LoVo (cell line): Measurements from ENCODE around the gene CPNE9.

Experiments used
- DNase-seq: peaks from one replicate; pipeline ENCODE4 v3.0.0-alpha.2; 2016; ENCODE audit warnings: low spot score

The CPNE9 gene

GRCh38 chr3:9686703-9687102, 16.9 kb upstream of the CPNE9 start:
- no peak for DNase-seq

DNA sequence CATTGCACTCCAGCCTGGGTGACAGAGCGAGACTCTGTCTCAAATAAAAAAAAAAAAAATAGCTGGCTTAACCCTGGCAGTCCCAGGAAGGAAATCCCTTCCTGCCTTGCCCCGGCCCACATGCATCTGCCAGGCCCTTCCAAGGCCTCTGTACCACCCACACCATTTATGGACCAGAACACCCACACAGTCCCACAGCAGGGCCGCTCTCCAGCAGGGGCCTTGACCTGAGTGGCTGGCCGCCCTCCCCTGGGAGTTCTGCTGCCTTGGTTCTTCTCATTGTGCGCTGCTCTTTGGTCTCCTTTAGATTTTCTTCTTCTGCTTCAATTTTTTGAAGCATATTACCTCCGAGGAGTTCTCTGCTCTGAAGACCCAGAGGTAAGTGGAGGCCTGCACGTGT, 16.1 kb upstream of the CPNE9 start:
- DNase-seq: no peak

- DNase-seq: no peak
These were observed 14.7 kb upstream of the CPNE9 start for GRCh38 chr3:9688961-9689360.

DNA sequence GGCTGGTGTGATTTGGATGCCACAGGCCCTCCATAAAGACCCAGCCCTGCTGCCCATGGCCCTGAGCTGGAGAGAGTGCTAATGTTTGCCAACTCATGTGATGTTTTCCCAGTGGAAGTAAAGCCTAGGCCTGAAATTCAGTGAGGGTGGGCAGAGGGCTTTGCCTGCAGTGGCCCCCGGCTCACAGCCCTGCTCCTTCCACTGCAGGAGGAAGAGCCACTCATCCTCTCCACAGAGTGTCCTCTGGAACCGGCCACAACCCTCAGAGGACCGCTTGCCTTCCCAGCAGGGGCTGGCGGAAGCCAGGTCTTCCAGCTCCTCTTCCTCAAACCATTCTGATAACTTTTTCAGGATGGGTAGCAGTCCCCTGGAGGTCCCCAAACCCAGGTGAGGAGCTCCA, 13.9 kb upstream of the CPNE9 start:
- no peak for DNase-seq

DNA sequence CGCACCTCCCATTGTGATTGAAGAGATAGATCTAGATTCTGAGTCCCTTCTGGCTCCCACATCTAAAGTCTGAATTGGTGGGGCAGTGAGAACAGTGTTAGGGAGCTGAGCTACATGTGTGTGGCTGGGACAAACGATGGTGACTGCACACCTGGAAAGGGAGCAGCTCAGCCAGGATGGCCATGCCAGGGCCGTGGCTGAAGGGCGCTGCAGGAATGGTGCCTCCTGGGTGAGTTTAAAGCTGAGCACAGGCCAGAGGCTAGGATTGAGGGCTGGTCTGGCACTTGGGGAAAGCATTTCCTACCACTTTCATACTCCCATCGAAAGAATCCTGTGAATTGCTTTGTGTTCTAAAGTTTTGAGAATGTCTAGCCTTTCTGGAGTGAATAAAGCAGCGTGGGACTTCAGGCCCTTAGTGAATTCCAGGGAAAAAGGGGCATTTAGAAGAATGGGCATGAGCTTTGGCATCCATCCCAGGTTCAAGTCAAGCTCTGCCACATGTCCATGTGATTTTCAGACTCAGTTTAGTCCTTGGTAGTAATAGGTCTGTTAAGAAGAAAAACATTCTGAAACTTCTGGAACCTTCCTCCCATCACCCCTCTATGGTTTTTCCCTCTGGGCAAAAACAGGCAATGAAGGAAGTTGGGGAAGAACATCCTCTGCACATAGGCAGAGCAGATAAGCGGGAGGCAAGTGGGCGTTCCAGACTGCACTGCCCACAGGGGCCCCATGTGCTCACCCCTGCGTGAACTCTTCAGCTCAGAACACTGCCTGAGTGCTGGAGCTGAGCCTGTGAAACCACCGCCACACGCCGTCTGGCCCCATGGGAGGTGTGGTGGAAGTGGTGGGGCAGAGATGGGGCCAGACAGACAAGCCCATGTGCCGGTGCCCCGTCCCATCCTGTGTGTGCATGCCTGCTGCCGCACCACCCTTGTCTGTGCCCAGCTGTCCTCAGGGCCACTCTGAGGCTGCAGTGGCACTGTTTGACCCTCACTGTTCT, 12.9 kb upstream of the CPNE9 start:
- no peak for DNase-seq

DNA sequence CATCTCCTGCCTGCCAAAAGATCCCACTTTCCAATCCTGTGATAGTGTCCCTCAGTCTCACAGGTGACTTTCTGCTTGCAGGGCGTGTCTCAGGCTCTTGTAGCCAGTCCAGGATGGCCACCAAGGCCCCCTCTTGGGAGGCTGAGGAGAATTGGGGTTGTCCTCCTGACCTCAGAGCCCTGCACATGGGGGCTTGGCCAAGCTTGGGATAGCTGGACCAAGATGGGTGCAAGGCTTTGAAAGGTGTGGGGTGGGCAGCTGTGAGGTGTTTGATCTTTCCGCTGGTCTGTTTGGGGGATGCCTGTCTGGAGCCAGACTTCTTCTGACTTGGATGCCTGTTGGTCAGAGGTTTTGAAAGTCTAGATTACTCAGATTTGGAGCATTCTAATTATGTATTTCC, 12.0 kb upstream of the CPNE9 start:
- DNase-seq: no peak

GRCh38 chr3:9692416-9692815, 11.2 kb upstream of the CPNE9 start:
- no peak for DNase-seq

- no peak for DNase-seq
These were observed 8.3 kb upstream of the CPNE9 start for GRCh38 chr3:9695345-9695744.

GRCh38 chr3:9695746-9696145, 7.9 kb upstream of the CPNE9 start:
- DNase-seq: no peak

DNA sequence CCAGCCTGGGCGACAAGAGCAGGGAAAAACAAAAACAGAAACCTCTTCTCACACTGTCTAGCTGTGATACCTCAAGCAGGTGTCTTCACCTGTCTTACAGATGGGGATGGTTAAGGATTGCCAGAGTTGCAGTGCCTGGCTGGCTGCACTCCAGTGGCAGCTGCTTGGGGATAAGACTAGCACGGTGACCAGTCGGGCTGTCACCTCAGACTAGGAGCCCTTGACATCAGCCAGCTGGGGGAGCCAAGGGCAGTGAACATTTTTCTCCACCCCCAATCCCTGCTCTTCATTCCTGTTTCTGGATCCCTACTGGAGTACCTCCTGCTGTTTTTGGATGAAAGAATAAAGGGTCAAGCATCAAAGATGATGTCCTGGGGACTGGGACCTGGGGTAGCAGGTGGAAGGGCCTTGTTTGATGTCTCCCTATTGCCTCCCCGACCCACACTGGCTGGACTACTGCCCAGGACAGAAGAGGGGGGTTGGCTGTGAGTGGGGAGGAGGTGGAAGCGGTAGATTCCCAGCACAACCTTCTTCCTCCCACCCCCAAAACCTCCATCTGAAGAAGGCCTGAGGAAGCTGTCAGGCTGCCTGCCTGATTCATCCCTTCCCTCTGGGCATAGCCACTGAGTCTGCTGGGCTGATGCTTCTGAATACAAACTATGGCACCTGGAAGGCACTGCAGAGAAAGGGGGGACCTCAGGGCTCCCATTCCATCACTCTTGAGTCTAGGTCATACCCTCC, 7.0 kb upstream of the CPNE9 start:
- DNase-seq: no peak

- DNase-seq: no peak
These were observed 5.7 kb upstream of the CPNE9 start for GRCh38 chr3:9697892-9698291.

DNA sequence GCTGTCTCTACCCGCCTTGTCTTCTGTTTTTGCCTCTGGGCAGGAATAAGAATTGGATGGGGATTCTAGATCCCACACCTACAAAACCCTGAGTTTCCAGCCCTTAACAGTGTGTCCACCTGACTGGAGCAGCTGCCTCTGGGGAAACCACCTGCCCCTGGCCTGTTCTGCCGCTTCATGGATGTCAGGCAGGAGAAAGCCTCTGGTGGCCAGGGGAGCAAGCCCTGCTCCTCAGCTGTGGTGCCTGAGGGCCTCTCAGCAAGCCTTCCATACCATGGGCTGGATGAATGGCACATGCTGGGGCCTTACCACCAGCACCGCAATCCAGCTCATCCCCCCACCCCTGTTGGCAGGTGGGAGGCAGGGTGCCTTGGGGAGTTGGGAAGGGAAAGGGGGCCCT, 5.3 kb upstream of the CPNE9 start:
- no peak for DNase-seq

GRCh38 chr3:9700536-9700935, 3.1 kb upstream of the CPNE9 start:
- DNase-seq: no peak

GRCh38 chr3:9701006-9701405, 2.6 kb upstream of the CPNE9 start:
- no peak for DNase-seq

GRCh38 chr3:9701711-9702110, 1.9 kb upstream of the CPNE9 start:
- no peak for DNase-seq

DNA sequence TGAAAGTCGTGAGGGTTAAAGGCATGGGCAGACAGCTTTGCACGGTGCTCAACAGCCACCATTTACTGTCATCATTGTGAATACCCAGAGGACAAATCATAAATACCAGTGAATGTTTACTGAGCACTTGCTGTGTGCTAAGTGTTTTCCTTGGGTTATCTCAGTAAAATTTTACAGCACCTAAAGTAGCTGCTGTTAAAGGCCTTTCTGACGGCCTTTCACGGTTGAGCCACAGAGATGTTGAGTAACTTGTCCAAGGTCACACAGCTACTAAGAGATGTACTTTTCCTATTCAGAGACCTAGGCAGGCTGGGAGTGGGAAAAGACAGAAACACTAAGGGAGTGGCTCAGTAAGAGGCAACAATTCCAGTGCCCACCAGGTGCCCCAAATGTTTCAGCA, 393 bp upstream of the CPNE9 start:
- no peak for DNase-seq

DNA sequence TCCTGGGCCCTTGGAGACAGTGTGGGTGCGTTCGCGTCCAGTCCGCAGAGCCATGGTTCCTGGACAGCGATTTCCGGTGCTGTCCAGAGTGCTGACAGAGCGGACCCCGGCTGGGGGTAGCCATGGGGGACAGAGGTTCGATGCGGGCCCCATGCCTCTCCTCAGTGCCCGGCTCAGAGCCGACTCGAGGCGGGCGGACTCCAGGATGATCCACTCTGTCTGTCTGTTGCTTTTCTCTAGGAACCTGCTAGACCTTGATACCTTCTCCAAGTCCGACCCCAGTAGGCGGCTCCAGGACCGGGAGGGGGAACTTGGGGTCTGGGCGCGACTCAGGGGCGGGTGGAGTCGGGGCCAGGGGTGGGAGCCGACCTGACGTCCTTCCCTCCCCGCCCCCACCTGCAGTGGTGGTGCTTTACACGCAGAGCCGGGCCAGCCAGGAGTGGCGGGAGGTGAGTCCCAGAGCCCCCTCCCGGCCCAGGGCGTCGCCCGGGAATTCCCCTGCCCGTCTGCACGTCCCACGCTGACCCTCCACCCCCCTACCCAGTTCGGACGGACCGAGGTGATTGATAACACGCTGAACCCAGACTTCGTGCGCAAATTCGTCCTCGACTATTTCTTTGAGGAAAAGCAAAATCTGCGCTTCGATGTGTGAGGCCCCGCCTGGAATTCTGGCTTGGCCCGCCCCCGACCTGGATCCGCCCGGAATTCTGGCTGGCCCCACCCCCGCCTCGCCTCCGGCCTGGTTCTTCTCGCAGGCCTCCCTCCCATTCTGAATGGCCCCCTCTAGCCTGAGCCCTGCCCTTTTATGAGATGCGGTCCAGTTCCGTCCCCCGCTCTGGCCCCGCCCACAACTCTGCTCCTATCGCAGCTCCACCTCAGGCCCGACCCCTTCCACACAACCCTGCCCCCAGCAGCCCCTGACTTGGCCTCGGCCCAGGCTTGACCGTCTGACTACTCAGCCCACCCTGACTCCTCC, 1.0 kb downstream of the CPNE9 start:
- DNase-seq: peak; percentile 10

- DNase-seq: no peak
These were observed 6.6 kb downstream of the CPNE9 start for GRCh38 chr3:9710174-9710739.

GRCh38 chr3:9712415-9712814, 8.8 kb downstream of the CPNE9 start:
- DNase-seq: no peak

DNA sequence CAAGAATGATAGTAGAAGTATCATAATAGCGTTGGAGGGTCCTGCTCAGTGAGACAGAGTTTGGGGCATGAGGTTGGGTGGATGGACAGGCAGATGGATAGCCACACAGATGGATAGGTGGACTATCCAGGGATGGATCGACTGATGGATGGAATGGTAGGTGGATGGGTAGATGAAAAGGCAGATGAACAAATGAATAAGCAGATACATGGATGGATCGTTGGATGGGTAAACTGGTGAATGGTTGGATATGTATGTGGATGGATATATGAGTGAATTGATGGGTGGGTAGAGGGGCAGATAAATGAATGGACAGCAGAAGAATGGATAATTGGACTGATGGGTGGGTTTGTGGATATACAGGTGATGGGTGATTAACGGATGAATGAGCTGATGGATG, 9.5 kb downstream of the CPNE9 start:
- DNase-seq: no peak

GRCh38 chr3:9715136-9715535, 11.5 kb downstream of the CPNE9 start:
- DNase-seq: no peak
